ENCODE data around the gene SASS6.

SASS6 gene

GRCh38 chr1:100101564-100101963, 31.2 kb downstream of the SASS6 start:
- DNase-seq = no peak

- DNase-seq = no peak
Measured at GRCh38 chr1:100100202-100100601, 32.5 kb downstream of the SASS6 start.

GRCh38 chr1:100090471-100090870, 42.3 kb downstream of the SASS6 start:
- DNase-seq = no peak

DNA sequence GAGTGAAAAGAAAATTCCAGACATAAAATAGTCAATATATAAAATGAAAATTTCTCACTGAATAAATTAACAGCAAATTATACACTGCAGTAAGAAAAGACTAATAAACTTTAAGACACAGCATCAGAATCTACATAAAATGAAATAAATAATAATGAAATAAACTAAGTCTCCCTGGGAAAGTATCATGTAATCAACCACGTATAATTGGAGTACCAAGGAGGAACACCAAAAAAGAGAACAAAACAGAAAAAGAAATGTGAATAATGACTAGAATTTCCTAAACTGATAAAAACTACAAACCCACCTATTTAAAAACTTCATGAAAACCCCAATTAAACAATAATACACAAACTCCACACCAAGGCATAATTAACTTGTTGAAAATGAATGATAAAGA, 43.6 kb downstream of the SASS6 start:
- no peak for DNase-seq

GRCh38 chr1:100087396-100087795, 45.3 kb downstream of the SASS6 start:
- no peak for DNase-seq

- DNase-seq = no peak
Measured at GRCh38 chr1:100080331-100080730, 52.4 kb downstream of the SASS6 start.

DNA sequence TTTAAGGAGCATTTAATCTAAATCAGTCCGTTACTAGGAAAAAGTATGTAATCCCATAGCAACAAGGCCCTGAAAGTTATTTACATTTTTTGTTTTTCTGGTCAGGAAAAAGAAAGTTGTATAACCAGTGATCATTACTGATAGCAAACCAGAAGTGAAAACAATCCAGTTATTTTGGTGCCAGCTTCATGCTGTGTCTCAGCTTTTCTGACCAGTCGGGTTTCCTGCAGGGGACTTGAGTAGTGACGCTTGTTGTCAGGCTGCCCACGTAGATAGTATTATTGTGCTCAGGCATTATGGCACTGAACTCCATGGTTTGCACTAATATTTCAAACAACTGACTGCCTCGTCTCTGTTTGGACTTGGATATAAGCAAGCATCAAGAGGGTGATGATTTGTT, 55.2 kb downstream of the SASS6 start:
- no peak for DNase-seq

- DNase-seq = no peak
Measured at GRCh38 chr1:100076744-100077143, 56.0 kb downstream of the SASS6 start.

DNA sequence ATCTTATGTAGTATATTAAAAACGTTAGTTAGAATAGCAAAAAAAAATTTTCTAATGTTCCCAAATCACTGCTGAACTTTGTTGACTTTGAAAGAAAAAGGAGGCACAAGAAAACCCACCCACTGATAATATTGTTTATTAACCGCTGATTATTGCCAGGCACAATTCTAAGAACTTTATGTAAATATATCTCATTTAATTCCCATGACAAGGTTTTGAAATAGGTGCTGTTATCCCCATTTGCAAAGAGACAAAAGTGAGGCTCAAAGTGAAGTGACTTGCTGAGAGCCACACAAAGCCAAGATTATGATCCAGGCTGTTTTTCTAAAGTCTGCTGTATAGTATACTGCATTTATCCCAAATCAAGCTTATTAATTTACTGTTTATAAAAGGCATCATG, 56.4 kb downstream of the SASS6 start:
- no peak for DNase-seq

- DNase-seq = peak; percentile 46 to 62 (median 59)
Measured at GRCh38 chr1:100075773-100076172, 57.0 kb downstream of the SASS6 start.

DNA sequence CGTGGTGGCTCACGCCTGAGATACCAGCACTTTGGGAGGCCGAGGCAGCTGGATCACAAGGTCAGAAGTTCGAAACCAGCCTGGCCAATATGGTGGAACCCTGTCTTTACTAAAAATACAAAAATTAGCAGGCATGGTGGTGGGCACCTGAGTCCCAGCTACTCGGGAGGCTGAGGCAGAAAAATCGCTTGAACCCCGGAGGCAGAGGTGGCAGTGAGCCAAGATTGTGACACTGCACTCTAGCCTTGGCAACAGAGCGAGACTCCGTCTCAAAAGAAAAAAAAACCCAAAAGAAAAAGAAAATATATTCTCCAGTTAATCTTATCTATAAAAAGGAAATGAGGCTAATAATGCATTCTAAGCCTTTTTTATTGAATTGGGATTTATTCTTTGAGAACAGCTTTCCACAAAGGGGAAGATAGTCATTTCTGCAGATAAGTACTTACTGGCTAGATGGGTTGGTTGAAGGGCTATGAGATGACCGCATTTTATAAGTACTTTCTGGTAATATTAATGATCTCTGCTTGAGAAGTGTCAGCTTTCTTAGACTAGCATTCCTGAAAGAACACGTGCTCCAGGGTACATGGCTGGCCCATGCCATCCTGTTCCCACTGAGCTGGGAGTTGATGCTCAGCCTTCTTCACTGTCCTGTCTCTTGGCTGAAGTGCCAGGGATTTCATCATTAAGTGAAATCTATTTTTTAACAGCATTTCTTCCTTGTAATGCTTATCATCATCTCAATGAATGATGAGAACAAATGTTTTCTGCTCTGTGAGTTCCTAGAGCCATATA, 57.9 kb downstream of the SASS6 start:
- no peak for DNase-seq

- no peak for DNase-seq
Measured at GRCh38 chr1:100073531-100073930, 59.2 kb downstream of the SASS6 start.

GRCh38 chr1:100070201-100070939, 62.4 kb downstream of the SASS6 start:
- peak in 1 of 3 donors; percentile 17 for DNase-seq

DNA sequence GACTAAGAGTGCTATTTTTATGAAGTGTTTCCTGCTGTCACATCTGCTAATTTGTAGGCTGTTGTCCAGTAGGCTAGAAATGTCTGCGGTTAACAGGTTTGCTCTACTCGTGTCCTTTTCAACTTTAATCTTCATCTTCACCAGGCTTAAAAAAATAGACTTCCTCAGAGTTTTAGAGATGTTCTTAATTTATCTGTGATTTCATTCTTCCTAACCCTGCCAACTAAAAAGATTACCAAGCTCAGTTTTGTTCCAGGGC, 66.8 kb downstream of the SASS6 start:
- DNase-seq = no peak

GRCh38 chr1:100065183-100065968, 67.4 kb downstream of the SASS6 start:
- DNase-seq = peak; percentile 62 to 70 (median 67)

GRCh38 chr1:100061681-100062080, 71.0 kb downstream of the SASS6 start:
- DNase-seq = no peak

DNA sequence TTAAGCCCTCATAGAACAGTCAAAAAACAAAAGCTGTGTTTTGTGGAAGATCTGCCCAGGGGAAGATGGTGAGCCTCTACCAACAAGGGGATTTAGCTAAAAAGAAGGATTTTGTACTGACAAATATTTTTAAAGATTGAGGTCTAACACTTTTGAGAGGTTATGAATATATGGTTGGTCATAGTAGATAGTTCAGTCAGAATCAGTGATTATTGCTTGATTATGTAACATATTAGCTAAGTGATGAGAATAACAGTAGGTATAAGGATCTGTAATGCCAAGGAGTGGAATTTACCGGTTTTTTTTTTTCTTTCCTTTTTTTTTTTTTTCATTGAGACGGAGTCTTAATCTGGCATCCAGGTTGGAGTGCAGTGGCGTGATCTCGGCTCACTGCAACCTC, 79.0 kb downstream of the SASS6 start:
- no peak for DNase-seq

GRCh38 chr1:100053119-100053518, 79.6 kb downstream of the SASS6 start:
- no peak for DNase-seq

DNA sequence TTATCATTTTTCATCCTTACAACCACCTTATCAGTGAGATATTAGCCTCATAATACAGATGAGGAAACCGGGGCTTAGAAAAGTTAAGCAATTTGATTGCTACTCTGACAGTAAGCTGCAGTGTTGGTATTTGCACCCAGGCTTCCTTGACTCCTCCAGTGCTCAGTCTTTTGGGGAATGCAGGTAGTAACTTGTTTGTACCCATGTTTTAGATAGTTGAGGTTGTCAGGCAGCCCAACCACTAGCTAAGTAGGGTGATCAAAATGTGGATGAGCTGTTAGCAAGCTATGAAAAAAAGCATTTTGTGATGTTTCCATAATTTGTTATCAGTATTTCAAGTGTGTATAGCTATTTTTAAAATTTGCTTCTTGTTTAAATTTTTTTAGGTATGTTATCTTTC, 80.8 kb downstream of the SASS6 start:
- DNase-seq = no peak

DNA sequence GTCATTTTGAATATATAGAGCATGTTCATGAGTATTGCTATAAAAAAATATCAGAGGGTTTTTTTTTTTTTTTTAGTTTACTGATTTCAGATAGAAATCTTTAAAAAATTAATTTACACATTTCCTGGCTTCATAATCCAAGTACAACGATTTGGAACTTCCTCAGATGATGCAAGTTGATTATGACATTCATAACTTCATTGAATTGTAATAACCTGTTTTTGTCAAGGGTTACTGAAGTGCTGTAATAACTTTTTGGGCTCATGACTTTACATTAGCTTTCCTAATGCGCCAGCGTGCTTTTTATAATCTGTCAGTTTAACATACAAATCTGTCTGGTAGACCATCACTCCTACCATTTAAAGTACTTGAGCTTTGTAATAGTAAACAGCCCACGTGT, 81.3 kb downstream of the SASS6 start:
- DNase-seq = peak; percentile 26 to 75 (median 70)

- no peak for DNase-seq
Measured at GRCh38 chr1:100050139-100050538, 82.6 kb downstream of the SASS6 start.

GRCh38 chr1:100047235-100047708, 85.5 kb downstream of the SASS6 start:
- DNase-seq = peak in 1 of 3 donors; percentile 25

DNA sequence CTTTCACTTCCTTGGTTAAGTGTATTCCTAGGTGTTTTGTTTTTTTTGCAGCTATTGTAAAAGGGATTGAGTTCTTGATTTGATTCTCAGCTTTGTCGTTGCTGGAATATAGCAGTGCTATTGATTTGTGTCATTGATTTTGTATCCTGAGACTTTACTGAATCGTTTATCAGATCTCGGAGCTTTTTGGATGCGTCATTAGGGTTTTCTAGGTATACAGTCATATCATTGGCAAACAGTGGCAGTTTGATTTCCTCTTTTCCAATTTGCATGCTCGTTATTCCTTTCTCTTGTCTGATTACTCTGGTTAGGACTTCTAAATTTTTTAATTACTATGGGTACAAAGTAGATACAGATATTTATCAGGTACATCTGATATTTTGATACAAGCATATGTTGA, 87.5 kb downstream of the SASS6 start:
- peak in 1 of 3 donors; percentile 40 for DNase-seq

- DNase-seq = peak in 2 of 3 donors; percentile 47 to 49
Measured at GRCh38 chr1:100039591-100039990, 93.1 kb downstream of the SASS6 start.

Measured in suppressor macrophage treated with lipopolysaccharide for 1 hour (primary cell).